ENCODE data around the gene RSL1D1.
"Not testable (repeated sequence)": the region's sequence is repeated elsewhere in the genome, so short reads cannot be mapped to it uniquely, and the experiment has no call there.

RSL1D1 gene

DNA sequence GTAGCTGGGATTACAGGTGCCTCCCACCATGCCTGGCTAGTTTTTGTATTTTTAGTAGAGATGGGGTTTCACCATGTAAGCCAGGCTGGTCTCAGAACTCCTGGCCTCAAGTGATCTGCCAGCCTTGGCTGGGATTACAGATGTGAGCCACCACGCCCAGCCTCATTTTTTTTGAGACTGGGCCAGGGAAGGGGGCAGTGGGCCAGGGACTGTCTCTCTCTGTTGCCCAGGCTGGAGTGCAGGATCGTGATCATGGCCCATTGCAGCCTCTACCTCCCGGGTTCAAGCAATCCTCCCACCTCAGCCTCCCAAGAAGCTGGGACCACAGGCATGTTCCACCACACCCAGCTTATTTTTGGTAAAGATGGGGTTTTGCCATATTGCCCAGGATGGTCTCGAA lies 16.0 kb downstream of the RSL1D1 start:
- Histone ChIP-seq H3K36me3 (ENCODE audit: control insufficient read depth in 4 of 4, insufficient read depth in 4 of 4, low read length in 3 of 4) (peaks cover 14 to 43% (median 28%) of the 10 kb centered on the region in 4 experiments), H3K4me3 (ENCODE audit: control insufficient read depth in 1 of 7, extremely low read depth in 1 of 7, insufficient read depth in 4 of 7, low read depth in 2 of 7, low read length in 6 of 7) (no peak overlapping the region), H3K27ac (ENCODE audit: insufficient read depth in 1 of 2, low read depth in 1 of 2, low read length in 2 of 2, poor library complexity in 1 of 2, severe bottlenecking in 2 of 2) (no peak overlapping the region), H3K27me3 (replicated peaks in 2 of 5; ENCODE audit: control insufficient read depth in 4 of 5, insufficient read depth in 5 of 5, low read length in 4 of 5) (no peaks in the 10 kb centered on the region), H3K4me1 (ENCODE audit: control extremely low read depth in 1 of 4, control insufficient read depth in 4 of 4, insufficient read depth in 4 of 4, low read length in 3 of 4) (no peaks in the 10 kb centered on the region), H3K9me3 (ENCODE audit: control extremely low read depth in 1 of 5, control insufficient read depth in 4 of 5, insufficient read depth in 2 of 5, low read depth in 1 of 5, low read length in 4 of 5) (no peaks in the 10 kb centered on the region)
- DNase-seq, result no peak
- 97% methylated on average over 4 of the region's 4 CpGs for WGBS (ENCODE audit: insufficient coverage)
- ChIA-PET POLR2A (no interaction called here), CTCF (interaction anchor here (0.8 to 1.4 kb wide), 2 partner anchors 8 to 29 kb away, joined by 3 read pairs; no protein-coding TSS in a partner anchor)

DNA sequence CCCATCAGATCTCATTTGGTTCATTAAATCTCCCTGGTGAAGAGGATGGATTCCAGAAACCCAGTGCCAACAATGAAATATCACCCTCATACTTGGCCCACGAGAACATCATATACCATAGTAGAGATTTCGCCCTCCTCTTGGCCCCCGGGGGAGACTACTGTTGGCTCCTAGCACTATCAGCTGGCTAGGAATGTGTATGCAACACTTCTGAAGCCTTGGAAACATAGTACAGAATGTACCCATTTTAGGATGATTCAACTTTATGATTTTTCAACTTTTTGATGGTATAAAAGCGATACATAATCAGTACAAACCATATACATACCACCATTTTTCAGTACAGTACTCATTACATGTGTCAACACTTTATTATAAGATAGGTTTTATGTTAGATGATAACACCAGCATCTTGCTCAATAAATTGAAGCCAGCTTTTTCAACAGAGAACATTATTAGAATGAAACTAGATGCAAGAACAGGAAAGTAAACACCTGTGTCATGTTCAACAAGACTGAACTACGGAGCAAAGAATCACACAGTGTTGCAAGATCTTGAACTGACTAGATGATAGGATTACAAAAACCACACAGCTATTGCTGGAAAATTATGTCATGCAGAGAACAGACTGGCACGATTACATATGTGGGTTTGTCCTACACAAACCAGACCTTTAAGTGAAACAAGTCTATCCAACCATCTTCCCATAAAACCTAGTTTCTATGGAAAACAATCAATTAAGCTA lies 17.2 kb downstream of the RSL1D1 start:
- WGBS (ENCODE audit: insufficient coverage), result 93% methylated on average over 3 of the region's 6 CpGs
- Histone ChIP-seq H3K27me3 (replicated peaks in 2 of 5; ENCODE audit: control insufficient read depth in 4 of 5, insufficient read depth in 5 of 5, low read length in 4 of 5) (no peaks in the 10 kb centered on the region), H3K27ac (ENCODE audit: insufficient read depth in 1 of 2, low read depth in 1 of 2, low read length in 2 of 2, poor library complexity in 1 of 2, severe bottlenecking in 2 of 2) (no peak overlapping the region), H3K36me3 (ENCODE audit: control insufficient read depth in 4 of 4, insufficient read depth in 4 of 4, low read length in 3 of 4) (peaks cover 11 to 31% (median 20%) of the 10 kb centered on the region in 4 experiments), H3K4me3 (ENCODE audit: control insufficient read depth in 1 of 7, extremely low read depth in 1 of 7, insufficient read depth in 4 of 7, low read depth in 2 of 7, low read length in 6 of 7) (no peak overlapping the region), H3K4me1 (ENCODE audit: control extremely low read depth in 1 of 4, control insufficient read depth in 4 of 4, insufficient read depth in 4 of 4, low read length in 3 of 4) (no peaks in the 10 kb centered on the region), H3K9me3 (ENCODE audit: control extremely low read depth in 1 of 5, control insufficient read depth in 4 of 5, insufficient read depth in 2 of 5, low read depth in 1 of 5, low read length in 4 of 5) (no peaks in the 10 kb centered on the region)
- POLR2A ChIA-PET, result no interaction called here
- CTCF ChIA-PET, result no interaction called here
- DNase-seq, result peak in 1 of 3 donors; percentile 13

DNA sequence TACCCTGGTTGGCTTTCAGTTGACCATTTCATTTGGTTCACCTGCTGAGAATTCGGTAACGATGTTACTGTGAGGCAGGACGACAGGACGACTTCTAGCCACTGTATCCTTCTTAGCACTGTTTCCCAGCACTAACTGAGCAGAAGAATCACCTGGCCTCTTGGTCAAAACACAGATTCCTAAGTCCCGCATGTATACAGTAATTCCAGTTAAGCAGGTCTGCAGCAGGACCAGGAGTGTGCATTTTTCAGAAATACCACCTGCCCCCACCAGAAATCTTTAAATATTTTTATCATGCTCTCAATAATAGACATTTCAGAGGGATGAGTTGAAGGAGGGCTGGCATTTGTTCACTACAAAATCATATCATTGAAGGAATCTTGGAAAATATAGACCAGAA lies 22.6 kb downstream of the RSL1D1 start:
- 86% methylated on average over 4 of the region's 5 CpGs for WGBS (ENCODE audit: insufficient coverage)
- ChIA-PET CTCF (interaction anchor here (1.6 kb wide), 1 partner anchor 20 kb away, joined by 4 read pairs; no protein-coding TSS in a partner anchor), POLR2A (no interaction called here)
- no peak for DNase-seq
- no peaks in the 10 kb centered on the region for H3K36me3 ChIP-seq (ENCODE audit: control insufficient read depth in 4 of 4, insufficient read depth in 4 of 4, low read length in 3 of 4)
- no peaks in the 10 kb centered on the region for H3K9me3 ChIP-seq (ENCODE audit: control extremely low read depth in 1 of 5, control insufficient read depth in 4 of 5, insufficient read depth in 2 of 5, low read depth in 1 of 5, low read length in 4 of 5)
- H3K4me3 ChIP-seq (ENCODE audit: control insufficient read depth in 1 of 7, extremely low read depth in 1 of 7, insufficient read depth in 4 of 7, low read depth in 2 of 7, low read length in 6 of 7), result no peak overlapping the region
- no peak overlapping the region for H3K27ac ChIP-seq (ENCODE audit: insufficient read depth in 1 of 2, low read depth in 1 of 2, low read length in 2 of 2, poor library complexity in 1 of 2, severe bottlenecking in 2 of 2)
- H3K4me1 ChIP-seq (ENCODE audit: control extremely low read depth in 1 of 4, control insufficient read depth in 4 of 4, insufficient read depth in 4 of 4, low read length in 3 of 4), result no peaks in the 10 kb centered on the region
- H3K27me3 ChIP-seq (replicated peaks in 2 of 5; ENCODE audit: control insufficient read depth in 4 of 5, insufficient read depth in 5 of 5, low read length in 4 of 5), result no peaks in the 10 kb centered on the region

DNA sequence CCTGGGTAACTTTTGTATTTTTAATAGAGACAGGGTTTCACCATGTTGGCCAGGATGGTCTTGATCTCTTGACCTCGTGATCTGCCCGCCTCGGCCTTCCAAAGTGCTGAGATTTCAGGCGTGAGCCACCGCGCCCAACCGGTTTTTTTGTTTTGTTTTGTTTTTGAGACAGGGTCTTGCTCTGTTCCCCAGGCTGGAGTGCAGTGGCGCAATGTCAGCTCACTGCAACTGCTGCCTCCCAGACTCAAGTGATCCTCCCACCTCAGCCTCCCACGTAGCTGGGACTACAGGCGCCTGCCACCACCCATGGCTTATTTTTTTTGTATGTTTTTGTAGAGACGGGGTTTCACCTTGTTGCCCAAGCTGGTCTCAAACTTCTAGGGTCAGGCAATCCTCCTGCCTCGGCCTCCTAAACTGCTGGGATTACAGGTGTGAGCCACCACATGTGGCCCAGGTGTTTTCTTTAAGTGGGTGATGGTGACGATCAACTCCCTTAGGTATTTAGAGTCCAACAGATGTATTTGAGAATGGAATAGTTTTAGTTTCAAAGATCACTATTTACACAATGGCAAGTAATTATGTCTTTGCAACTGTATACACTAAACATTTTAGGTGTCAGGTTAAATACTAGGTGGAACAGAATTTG lies 25.7 kb downstream of the RSL1D1 start:
- DNase-seq; H3K27ac ChIP-seq (ENCODE audit: insufficient read depth in 1 of 2, low read depth in 1 of 2, low read length in 2 of 2, poor library complexity in 1 of 2, severe bottlenecking in 2 of 2); H3K4me3 ChIP-seq (ENCODE audit: control insufficient read depth in 1 of 7, extremely low read depth in 1 of 7, insufficient read depth in 4 of 7, low read depth in 2 of 7, low read length in 6 of 7); H3K9me3 ChIP-seq (ENCODE audit: control extremely low read depth in 1 of 5, control insufficient read depth in 4 of 5, insufficient read depth in 2 of 5, low read depth in 1 of 5, low read length in 4 of 5); H3K27me3 ChIP-seq (replicated peaks in 2 of 5; ENCODE audit: control insufficient read depth in 4 of 5, insufficient read depth in 5 of 5, low read length in 4 of 5); CTCF ChIA-PET; H3K4me1 ChIP-seq (ENCODE audit: control extremely low read depth in 1 of 4, control insufficient read depth in 4 of 4, insufficient read depth in 4 of 4, low read length in 3 of 4); H3K36me3 ChIP-seq (ENCODE audit: control insufficient read depth in 4 of 4, insufficient read depth in 4 of 4, low read length in 3 of 4): not testable (repeated sequence)
- WGBS (ENCODE audit: insufficient coverage), result over 99% methylated on average over 10 of the region's 13 CpGs
- POLR2A ChIA-PET, result interaction anchor here (0.7 kb wide), 1 partner anchor 8 kb away, joined by 3 read pairs; no protein-coding TSS in a partner anchor

DNA sequence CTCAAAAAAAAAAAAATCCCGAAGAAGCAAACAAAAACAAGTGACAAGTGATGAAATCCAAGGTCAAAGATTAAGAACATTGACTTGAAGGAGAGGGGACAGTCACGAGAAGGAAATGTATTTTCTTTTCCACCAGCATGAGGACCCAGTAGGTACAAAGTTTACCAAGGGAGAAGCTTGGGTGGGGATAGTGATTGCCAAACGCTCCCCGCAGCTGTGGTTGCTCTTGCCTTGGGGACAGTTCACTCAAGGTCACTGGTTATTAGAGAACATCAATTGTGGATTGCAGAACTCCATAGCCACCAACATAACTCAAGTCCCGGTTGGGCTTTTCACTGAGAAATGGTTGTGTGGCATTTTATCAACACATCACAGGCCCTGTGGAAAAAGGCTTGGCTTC lies 27.0 kb downstream of the RSL1D1 start:
- 96% methylated on average over 4 of the region's 5 CpGs for WGBS (ENCODE audit: insufficient coverage)
- Histone ChIP-seq H3K4me1 (ENCODE audit: control extremely low read depth in 1 of 4, control insufficient read depth in 4 of 4, insufficient read depth in 4 of 4, low read length in 3 of 4) (no peaks in the 10 kb centered on the region), H3K36me3 (ENCODE audit: control insufficient read depth in 4 of 4, insufficient read depth in 4 of 4, low read length in 3 of 4) (no peaks in the 10 kb centered on the region), H3K9me3 (ENCODE audit: control extremely low read depth in 1 of 5, control insufficient read depth in 4 of 5, insufficient read depth in 2 of 5, low read depth in 1 of 5, low read length in 4 of 5) (no peaks in the 10 kb centered on the region), H3K27ac (ENCODE audit: insufficient read depth in 1 of 2, low read depth in 1 of 2, low read length in 2 of 2, poor library complexity in 1 of 2, severe bottlenecking in 2 of 2) (no peak overlapping the region), H3K27me3 (replicated peaks in 2 of 5; ENCODE audit: control insufficient read depth in 4 of 5, insufficient read depth in 5 of 5, low read length in 4 of 5) (no peaks in the 10 kb centered on the region), H3K4me3 (ENCODE audit: control insufficient read depth in 1 of 7, extremely low read depth in 1 of 7, insufficient read depth in 4 of 7, low read depth in 2 of 7, low read length in 6 of 7) (no peak overlapping the region)
- CTCF ChIA-PET, result no interaction called here
- DNase-seq, result peak in 2 of 3 donors; percentile 11 to 19
- POLR2A ChIA-PET, result no interaction called here

DNA sequence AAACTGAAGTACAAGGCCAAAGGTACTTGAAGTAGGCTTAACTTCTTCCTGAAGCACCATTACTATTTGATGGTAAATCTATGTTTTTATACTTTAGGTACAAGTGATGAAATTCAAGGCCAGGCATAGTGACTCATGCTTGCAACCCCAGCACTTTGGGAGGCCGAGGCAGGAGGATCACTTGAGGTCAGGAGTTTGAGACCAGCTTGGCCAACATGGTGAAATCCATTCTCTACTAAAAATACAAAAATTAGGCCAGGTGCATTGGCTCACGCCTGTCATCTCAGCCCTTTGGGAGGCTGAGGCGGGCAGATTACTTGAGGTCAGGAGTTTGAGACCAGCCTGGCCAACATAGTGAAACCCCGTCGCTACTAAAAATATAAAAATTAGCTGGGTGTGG lies 27.7 kb downstream of the RSL1D1 start:
- H3K36me3 ChIP-seq (ENCODE audit: control insufficient read depth in 4 of 4, insufficient read depth in 4 of 4, low read length in 3 of 4); H3K4me1 ChIP-seq (ENCODE audit: control extremely low read depth in 1 of 4, control insufficient read depth in 4 of 4, insufficient read depth in 4 of 4, low read length in 3 of 4); DNase-seq; H3K4me3 ChIP-seq (ENCODE audit: control insufficient read depth in 1 of 7, extremely low read depth in 1 of 7, insufficient read depth in 4 of 7, low read depth in 2 of 7, low read length in 6 of 7); H3K27ac ChIP-seq (ENCODE audit: insufficient read depth in 1 of 2, low read depth in 1 of 2, low read length in 2 of 2, poor library complexity in 1 of 2, severe bottlenecking in 2 of 2); POLR2A ChIA-PET; H3K27me3 ChIP-seq (replicated peaks in 2 of 5; ENCODE audit: control insufficient read depth in 4 of 5, insufficient read depth in 5 of 5, low read length in 4 of 5); H3K9me3 ChIP-seq (ENCODE audit: control extremely low read depth in 1 of 5, control insufficient read depth in 4 of 5, insufficient read depth in 2 of 5, low read depth in 1 of 5, low read length in 4 of 5): not testable (repeated sequence)
- CTCF ChIA-PET, result interaction anchor here (1.3 kb wide), 1 partner anchor 26 kb away, joined by 3 read pairs; no protein-coding TSS in a partner anchor
- 100% methylated on average over 5 of the region's 5 CpGs for WGBS (ENCODE audit: insufficient coverage)

DNA sequence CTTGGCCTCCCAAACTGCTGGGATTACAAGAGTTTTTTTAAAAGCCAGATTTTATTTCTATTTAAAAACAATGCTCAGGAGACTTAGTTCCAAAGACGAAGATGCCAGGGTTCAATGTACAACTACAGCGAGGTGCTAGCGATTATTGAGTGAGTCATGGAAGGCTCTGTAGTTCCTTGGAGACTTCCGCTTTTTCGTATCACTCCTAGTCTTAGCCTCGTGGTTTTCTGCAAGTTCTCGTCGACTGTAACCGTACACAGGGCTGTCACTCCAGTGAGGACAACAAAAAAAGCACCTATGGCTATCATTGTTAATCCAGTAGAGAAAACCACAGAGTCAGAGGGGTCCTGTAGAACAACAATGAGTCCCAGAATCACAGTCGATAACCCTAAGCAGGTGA lies 31.5 kb downstream of the RSL1D1 start:
- no peaks in the 10 kb centered on the region for H3K27me3 ChIP-seq (replicated peaks in 2 of 5; ENCODE audit: control insufficient read depth in 4 of 5, insufficient read depth in 5 of 5, low read length in 4 of 5)
- no peak overlapping the region for H3K27ac ChIP-seq (ENCODE audit: insufficient read depth in 1 of 2, low read depth in 1 of 2, low read length in 2 of 2, poor library complexity in 1 of 2, severe bottlenecking in 2 of 2)
- ChIA-PET CTCF (no interaction called here), POLR2A (no interaction called here)
- 58% methylated on average over 8 of the region's 10 CpGs for whole genome bisulfite sequencing (ENCODE audit: insufficient coverage)
- H3K4me3 ChIP-seq (ENCODE audit: control insufficient read depth in 1 of 7, extremely low read depth in 1 of 7, insufficient read depth in 4 of 7, low read depth in 2 of 7, low read length in 6 of 7), result no peak overlapping the region
- DNase-seq, result peak in 2 of 3 donors; percentile 79 to 88
- no peaks in the 10 kb centered on the region for H3K9me3 ChIP-seq (ENCODE audit: control extremely low read depth in 1 of 5, control insufficient read depth in 4 of 5, insufficient read depth in 2 of 5, low read depth in 1 of 5, low read length in 4 of 5)
- no peaks in the 10 kb centered on the region for H3K4me1 ChIP-seq (ENCODE audit: control extremely low read depth in 1 of 4, control insufficient read depth in 4 of 4, insufficient read depth in 4 of 4, low read length in 3 of 4)
- no peaks in the 10 kb centered on the region for H3K36me3 ChIP-seq (ENCODE audit: control insufficient read depth in 4 of 4, insufficient read depth in 4 of 4, low read length in 3 of 4)
